GM06990 (cell line): ENCODE results near the gene PLOD2.

Source experiments
- DNase-seq: peaks from one replicate; pipeline ENCODE4 v3.0.0-alpha.2; 2011; ENCODE audit not compliant: insufficient read length; ENCODE audit errors: extremely low read depth
- H3K27me3 ChIP-seq: replicated peaks from 2 replicates; pipeline ENCODE4 v1.6.0; 2011; ENCODE audit warnings: low read length; ENCODE audit not compliant: control insufficient read depth, insufficient read depth
- H3K36me3 ChIP-seq: 2 replicates; pipeline ENCODE4 v1.5.1; 2011; ENCODE audit warnings: low read length; ENCODE audit not compliant: control insufficient read depth, insufficient read depth
- H3K4me3 ChIP-seq: replicated peaks from 2 replicates; pipeline ENCODE4 v1.5.1; 2011; ENCODE audit warnings: low read depth, mild to moderate bottlenecking, control low read depth, low read length
- CTCF ChIP-seq: IDR thresholded peaks from 2 replicates; pipeline ENCODE4 v1.5.1; 2011; ENCODE audit warnings: low read length, control low read depth, mild to moderate bottlenecking, inconsistent platforms; ENCODE audit not compliant: insufficient read depth, poor library complexity, severe bottlenecking

The PLOD2 gene

GRCh38 chr3:146130881-146131371 lies 30.1 kb downstream of the PLOD2 start:
- DNase-seq: no peak
- H3K36me3 ChIP-seq: no peaks in the 10 kb centered on the region
- no peaks in the 10 kb centered on the region for H3K27me3 ChIP-seq
- no peak for TF ChIP-seq CTCF
- no peak overlapping the region for H3K4me3 ChIP-seq

GRCh38 chr3:146129750-146130149 lies 31.2 kb downstream of the PLOD2 start:
- Histone ChIP-seq H3K27me3 (no peaks in the 10 kb centered on the region), H3K4me3 (no peak overlapping the region), H3K36me3 (no peaks in the 10 kb centered on the region)
- DNase-seq: no peak
- TF ChIP-seq CTCF: no peak

DNA sequence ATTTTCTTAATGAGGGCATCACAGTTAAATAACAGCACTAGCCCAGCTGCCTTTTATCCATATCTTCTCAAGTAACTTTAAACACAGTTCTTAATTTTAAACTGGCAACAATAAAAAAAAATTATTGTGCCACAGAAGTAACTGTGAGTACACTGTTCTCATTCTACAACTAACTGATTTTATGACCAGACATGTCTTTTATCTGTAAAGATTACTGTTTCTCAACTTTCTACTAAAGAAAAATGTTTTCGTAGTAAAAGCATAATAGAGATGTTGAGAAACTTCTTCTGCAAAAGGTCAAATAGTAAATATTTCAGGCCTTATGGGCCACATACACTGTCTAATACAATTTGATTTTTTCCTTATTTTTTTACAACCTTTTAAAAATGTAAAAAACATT lies 32.0 kb downstream of the PLOD2 start:
- TF ChIP-seq CTCF: no peak
- DNase-seq: no peak
- H3K36me3 ChIP-seq: no peaks in the 10 kb centered on the region
- H3K27me3 ChIP-seq: no peaks in the 10 kb centered on the region
- no peak overlapping the region for H3K4me3 ChIP-seq

GRCh38 chr3:146128179-146128578 lies 32.8 kb downstream of the PLOD2 start:
- Histone ChIP-seq H3K27me3 (no peaks in the 10 kb centered on the region), H3K4me3 (no peak overlapping the region)
- TF ChIP-seq CTCF: no peak

GRCh38 chr3:146125951-146126350 lies 35.0 kb downstream of the PLOD2 start:
- Histone ChIP-seq H3K27me3 (no peaks in the 10 kb centered on the region), H3K36me3 (no peaks in the 10 kb centered on the region), H3K4me3 (no peak overlapping the region)
- no peak for TF ChIP-seq CTCF
- no peak for DNase-seq

More at GRCh38 chr3:146128179-146128578, 32.8 kb downstream of the PLOD2 start:
- DNase-seq: no peak
- no peaks in the 10 kb centered on the region for H3K36me3 ChIP-seq
